GM13977 (cell line): ENCODE data around the gene CFAP46.
"Not testable (repeated sequence)": the region's sequence is repeated elsewhere in the genome, so short reads cannot be mapped to it uniquely, and the experiment has no call there.

Experiments used
- DNase-seq: peaks from one replicate; pipeline ENCODE4 v3.0.0; 2012; ENCODE audit warnings: low spot score
- CTCF ChIP-seq: IDR thresholded peaks from 2 replicates; pipeline ENCODE4 v1.5.1; 2012; ENCODE audit warnings: mild to moderate bottlenecking, control low read depth; ENCODE audit not compliant: insufficient read depth; ENCODE audit errors: extremely low read depth, missing control alignments
- in situ Hi-C: fragments of 300-500 bp; cut with MboI; formaldehyde crosslinking; loops from one replicate; pipeline ENCODE4 v1.12.0; 2022; ENCODE audit warnings: low sequenced_read_pairs, low pct_unique_long_range_greater_than_20kb, mixed read lengths, inconsistent platforms; ENCODE audit not compliant: unreplicated experiment

Gene CFAP46

GRCh38 chr10:132971448-132972148 lies 29.2 kb upstream of the CFAP46 start:
- no peak for TF ChIP-seq CTCF
- no peak for DNase-seq
- in situ Hi-C loops: no loop called here

GRCh38 chr10:132970641-132971438 lies 28.5 kb upstream of the CFAP46 start:
- in situ Hi-C loops: no loop called here
- no peak for DNase-seq
- no peak for TF ChIP-seq CTCF

- no peak for TF ChIP-seq CTCF
- in situ Hi-C loops: no loop called here
- DNase-seq: no peak
These were observed 25.2 kb upstream of the CFAP46 start for GRCh38 chr10:132967540-132967939.

GRCh38 chr10:132965411-132966057 lies 23.2 kb upstream of the CFAP46 start:
- in situ Hi-C loops: no loop called here

GRCh38 chr10:132964707-132965410 lies 22.5 kb upstream of the CFAP46 start:
- DNase-seq, in situ Hi-C loops: not testable (repeated sequence)

More at GRCh38 chr10:132965411-132966057, 23.2 kb upstream of the CFAP46 start:
- no peak for DNase-seq
- no peak for TF ChIP-seq CTCF

- no peak for TF ChIP-seq CTCF
- in situ Hi-C loops: no loop called here
- no peak for DNase-seq
These were observed 21.9 kb upstream of the CFAP46 start for GRCh38 chr10:132964231-132964630.
